Measurements from ENCODE around the gene TOGARAM1.
"Not testable (repeated sequence)": the region's sequence is repeated elsewhere in the genome, so short reads cannot be mapped to it uniquely, and the experiment has no call there.

The TOGARAM1 gene

GRCh38 chr14:45048385-45048784 is 86.4 kb downstream of the TOGARAM1 start:
- DNase-seq = no peak

DNA sequence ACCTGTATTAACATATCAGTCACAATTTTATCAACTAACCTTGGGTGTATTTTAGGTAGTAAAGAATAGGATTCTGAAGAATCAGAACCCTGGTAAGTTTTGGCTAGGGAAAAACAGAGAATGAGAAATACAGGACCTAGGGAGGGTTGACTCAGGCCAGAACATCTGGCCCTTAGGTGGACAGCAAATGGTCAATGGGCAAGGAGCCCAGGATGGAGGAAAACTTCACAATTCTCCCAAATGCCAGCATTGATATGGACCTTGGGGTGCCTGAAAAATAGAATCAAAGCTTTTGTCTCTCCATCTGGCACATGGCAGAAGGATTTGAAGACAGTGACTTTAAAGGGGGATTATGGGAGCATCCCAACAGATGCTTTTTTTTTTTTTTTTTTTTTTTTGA is 89.2 kb downstream of the TOGARAM1 start:
- DNase-seq = no peak

GRCh38 chr14:45051896-45052295 is 89.9 kb downstream of the TOGARAM1 start:
- no peak for DNase-seq

DNA sequence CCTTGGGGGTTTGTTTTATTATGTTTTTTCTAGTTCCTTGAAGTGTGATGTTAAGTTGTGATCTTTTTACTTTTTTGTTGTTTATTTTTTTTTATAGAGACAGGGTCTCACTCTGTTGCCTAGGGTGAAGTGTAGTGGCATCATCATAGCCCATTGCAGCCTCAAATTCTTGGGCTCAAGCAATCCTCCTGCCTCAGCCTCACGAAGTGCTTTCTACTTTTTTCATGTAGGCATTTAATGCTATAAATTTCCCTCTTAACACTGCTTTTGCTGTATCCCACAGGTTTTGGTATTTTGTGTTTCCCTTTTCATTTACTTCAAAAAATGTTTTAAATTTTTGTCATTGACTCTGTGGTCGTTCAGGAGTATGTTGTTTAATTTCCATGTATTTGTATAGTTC is 95.4 kb downstream of the TOGARAM1 start:
- no peak for DNase-seq

DNA sequence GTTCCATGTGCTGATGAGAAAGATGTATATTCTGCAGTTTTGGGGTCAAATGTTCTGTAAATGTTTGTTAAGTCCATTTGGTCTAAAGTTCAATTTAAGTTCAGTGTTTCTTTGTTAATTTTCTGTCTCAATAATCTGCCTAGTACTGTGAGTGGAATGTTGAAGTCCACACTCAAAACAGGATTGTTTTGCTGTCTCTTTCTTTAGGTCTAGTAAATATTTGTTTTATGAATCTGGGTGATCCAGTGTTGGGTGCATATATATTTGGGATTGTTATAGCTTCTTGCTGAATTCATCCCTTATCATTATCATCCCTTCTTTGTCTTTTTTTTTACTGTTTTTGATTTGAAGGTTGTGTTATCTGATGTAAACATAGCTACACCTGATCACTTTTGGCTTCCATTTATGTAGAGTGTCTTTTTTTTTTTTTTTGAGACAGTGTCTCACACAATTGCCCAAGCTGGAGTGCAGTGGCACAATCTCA is 95.9 kb downstream of the TOGARAM1 start:
- no peak for DNase-seq

DNA sequence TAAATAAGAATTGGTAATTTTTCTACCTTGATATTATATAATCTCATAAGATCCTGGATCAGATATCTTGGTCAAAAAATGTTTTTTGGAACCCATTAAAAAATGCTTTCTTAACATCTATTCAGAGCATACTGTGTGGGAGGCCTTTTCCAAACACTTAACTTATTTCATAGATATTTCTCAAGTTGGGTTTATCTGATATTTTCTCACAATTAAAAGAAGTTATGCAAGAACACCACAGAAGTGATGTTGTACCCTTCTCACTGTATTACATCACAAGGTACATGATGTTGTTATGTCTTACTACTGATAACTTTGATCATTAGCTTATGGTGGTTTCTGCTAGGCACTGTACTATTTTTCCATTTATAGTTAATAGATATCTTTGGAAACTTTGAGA is 98.6 kb downstream of the TOGARAM1 start:
- no peak for DNase-seq

GRCh38 chr14:45065540-45065939 is 103.5 kb downstream of the TOGARAM1 start:
- DNase-seq = no peak

- DNase-seq = no peak
Measured at GRCh38 chr14:45065956-45066355, 104.0 kb downstream of the TOGARAM1 start.

DNA sequence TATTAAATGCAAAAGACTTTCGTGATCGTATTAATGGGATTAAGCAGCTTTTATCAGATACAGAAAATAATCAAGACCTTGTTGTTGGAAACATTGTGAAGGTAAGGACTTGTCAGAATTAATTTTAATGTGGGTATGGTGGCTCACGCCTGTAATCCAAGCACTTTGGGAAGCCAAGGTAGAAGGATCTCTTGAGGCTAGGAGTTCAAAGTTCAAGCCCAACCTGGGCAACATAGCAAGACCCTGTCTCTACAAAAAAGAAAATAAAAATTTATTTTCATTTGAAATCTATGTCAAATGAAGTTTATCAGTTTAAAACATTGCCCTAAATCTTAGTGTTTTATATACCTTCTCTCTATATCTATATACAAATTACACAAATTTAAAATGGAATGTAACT is 104.7 kb downstream of the TOGARAM1 start:
- no peak for DNase-seq

GRCh38 chr14:45068396-45068795 is 106.4 kb downstream of the TOGARAM1 start:
- no peak for DNase-seq

DNA sequence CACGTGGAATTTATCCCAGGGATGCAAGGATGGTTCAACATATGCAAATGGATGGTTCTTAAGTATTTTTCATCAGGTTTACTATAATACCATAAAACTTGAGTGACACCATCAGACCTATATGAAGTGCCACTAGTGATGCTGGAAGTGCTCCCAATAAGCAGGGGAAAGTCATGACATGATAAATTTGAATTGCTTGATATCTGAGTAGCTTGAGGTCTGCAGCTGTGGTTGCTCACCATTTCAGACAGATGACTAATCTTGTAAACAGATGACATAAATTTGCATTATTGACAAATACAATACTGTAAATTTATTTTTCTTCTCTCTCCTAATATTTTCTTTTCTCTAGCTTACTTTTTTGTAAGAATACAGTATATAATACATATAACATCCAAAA is 108.2 kb downstream of the TOGARAM1 start:
- no peak for DNase-seq

- DNase-seq = no peak
Measured at GRCh38 chr14:45072126-45072525, 110.1 kb downstream of the TOGARAM1 start.

- DNase-seq = no peak
Measured at GRCh38 chr14:45073231-45073879, 111.4 kb downstream of the TOGARAM1 start.

- no peak for DNase-seq
Measured at GRCh38 chr14:45078323-45078722, 116.3 kb downstream of the TOGARAM1 start.

DNA sequence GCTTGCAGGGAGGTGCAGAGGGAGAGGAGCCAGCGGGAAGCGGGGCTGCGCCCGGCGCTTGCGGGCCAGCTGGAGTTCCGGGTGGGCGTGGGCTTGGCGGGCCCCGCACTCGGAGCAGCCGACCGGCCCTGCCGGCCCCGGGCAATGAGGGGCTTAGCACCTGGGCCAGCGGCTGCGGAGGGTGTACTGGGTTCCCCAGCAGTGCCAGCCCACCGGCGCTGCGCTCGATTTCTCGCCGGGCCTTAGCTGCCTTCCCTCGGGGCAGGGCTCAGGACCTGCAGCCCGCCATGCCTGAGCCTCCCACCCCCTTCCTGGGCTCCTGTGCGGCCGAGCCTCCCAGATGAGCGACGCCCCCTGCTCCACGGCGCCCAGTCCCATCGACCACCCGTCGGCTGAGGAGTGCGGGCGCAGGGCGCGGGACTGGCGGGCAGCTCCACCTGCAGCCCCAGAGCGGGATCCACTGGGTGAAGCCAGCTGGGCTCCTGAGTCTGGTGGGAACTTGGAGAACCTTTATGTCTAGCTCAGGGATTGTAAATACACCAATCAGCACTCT is 118.5 kb downstream of the TOGARAM1 start:
- not testable (repeated sequence) for DNase-seq

- DNase-seq = not testable (repeated sequence)
Measured at GRCh38 chr14:45081096-45081495, 119.1 kb downstream of the TOGARAM1 start.

DNA sequence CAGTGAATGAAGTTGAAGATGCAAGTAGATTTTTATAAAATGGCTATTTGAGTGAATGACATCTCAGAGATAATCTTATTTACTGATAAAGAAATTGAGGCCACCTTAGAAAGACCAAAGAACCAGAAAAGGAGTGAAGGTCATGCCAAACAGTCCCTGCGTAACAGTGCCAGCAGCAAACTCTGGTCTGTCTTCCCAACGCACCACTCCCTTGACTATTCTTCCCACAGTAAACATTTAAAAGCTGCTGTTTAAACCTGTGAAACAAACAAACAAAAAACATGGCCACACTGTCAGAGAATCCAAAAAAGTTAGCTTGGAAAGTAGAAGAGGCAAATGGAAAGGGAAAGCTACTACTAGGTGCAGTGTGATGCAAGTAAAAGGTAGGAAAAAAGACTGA is 120.4 kb downstream of the TOGARAM1 start:
- DNase-seq = no peak

- DNase-seq = no peak
Measured at GRCh38 chr14:45083617-45083975, 121.6 kb downstream of the TOGARAM1 start.

DNA sequence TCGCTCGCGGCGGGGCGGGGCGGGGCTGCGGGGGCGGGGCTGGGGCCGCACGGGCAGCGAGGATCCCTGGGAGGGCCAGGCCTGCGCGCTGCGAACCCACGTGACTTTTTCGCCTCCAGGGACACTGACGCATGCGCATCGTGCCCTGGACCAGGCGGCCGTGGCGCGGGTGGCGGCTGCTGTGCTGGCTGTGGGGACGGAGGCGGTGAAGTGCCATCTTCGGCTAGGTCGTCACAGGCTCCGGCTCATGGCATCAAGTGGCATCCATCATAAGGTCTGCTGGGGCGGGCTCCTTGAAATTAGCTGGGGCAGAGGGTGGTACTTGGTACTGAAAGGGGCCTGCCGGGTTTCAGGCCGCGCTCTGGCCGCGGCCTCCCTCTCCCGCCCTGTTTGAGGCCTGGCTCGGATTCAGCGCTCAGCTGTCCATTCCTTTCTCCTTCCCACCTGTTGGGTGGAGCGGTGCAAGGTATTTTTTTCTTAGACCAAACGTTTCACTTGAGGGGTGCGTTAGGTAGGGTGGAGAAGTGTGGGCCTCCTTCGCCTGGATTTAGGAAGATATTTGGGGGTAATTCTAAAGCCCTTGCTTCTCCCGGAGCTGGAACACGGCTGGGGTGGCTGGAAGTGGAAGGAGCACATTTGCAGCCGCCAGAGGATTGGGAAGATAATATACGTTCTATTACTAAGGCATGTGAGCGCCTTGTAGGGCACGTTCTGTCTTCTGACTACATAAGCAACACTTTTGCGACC is 122.2 kb downstream of the TOGARAM1 start, which contains the start of gene PRPF39:
Gene PRPF39 (plus strand): TSS at position 141 of the 747 bp plus-strand sequence. CDS start 11,124 bp downstream, outside the sequence.
- peak; percentile 93 for DNase-seq

- DNase-seq = no peak
Measured at GRCh38 chr14:45084946-45085346, 123.0 kb downstream of the TOGARAM1 start.

DNA sequence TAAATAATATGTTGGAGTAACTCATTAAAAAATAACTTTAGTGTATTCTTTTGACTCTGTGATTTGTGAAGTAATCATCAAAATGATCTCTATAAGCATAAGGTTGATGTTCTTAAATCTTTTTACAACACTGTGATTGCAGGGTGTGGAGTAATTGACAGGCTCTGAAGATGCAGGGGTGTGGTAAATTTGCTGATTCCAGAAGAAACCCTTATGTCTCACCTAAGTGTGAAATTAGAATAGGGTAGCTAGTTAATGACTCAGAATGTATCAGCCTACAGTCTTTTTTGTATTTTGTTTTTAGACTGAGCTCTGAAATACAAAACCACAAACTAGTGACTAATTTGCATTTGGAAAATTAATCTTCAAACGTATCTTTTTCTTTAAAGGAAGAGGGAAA is 127.8 kb downstream of the TOGARAM1 start:
- no peak for DNase-seq

DNA sequence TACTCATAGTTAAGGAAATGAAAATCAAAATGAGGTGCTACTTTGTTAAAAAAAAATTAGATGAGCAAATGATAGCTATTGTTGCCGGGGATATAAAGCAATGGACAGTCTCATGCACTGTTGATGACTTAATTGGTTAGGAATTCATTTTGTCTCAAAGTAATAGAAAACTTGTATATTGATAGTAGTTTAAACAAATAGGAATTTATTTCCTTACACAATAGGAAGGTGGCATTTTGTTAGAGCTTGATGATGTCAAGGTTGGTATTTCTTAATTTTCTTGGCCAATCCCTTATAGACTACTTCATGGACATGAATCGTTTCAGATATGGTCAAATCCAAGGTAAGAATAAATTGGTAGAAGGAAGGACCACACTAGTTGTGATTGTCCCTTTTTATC is 129.7 kb downstream of the TOGARAM1 start:
- DNase-seq = peak; percentile 22

DNA sequence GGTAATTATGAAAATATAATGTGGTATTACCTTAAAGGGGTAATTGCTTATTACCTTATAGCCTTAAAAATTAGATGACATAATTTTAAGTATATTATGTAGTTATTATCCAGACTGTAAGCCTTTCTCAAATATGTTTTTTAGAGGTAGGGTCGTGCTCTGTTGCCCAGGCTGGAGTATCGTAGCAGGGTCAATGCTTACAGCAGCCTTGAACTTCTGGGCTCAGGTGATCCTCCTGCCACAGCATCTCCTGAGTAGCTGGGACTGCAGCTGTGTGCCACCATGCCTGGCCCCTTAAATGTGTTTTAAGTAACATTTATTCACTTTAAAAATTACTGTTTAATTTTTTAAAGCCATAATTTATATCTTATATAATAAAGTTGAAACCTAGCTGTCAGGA is 132.3 kb downstream of the TOGARAM1 start:
- no peak for DNase-seq

- no peak for DNase-seq
Measured at GRCh38 chr14:45095143-45095542, 133.2 kb downstream of the TOGARAM1 start.

All from fibroblast of skin of scalp (primary cell).